GM19468 (cell line): ENCODE measurements around the gene CD7.

Source experiments
- ATAC-seq: cut with Tn5 transposase; IDR thresholded peaks from one replicate; pipeline ENCODE4 v1.9.1; 2021; ENCODE audit warnings: mild to moderate bottlenecking, moderate library complexity, moderate number of reproducible peaks; ENCODE audit not compliant: unreplicated experiment; ENCODE audit errors: extremely low read depth

Gene CD7

GRCh38 chr17:82316651-82317393 is 586 bp downstream of the CD7 start:
- ATAC-seq: no peak

GRCh38 chr17:82315703-82316358 is 1.6 kb downstream of the CD7 start:
- no peak for ATAC-seq

GRCh38 chr17:82314727-82315605 is 2.4 kb downstream of the CD7 start:
- ATAC-seq: no peak

- ATAC-seq: no peak
Measured at GRCh38 chr17:82314012-82314726, 3.2 kb downstream of the CD7 start.

- ATAC-seq: no peak
Measured at GRCh38 chr17:82313195-82314011, 4.0 kb downstream of the CD7 start.

- no peak for ATAC-seq
Measured at GRCh38 chr17:82311971-82312370, 5.4 kb downstream of the CD7 start.

- no peak for ATAC-seq
Measured at GRCh38 chr17:82310877-82311276, 6.5 kb downstream of the CD7 start.

- ATAC-seq: no peak
Measured at GRCh38 chr17:82309656-82310570, 7.5 kb downstream of the CD7 start.

GRCh38 chr17:82305727-82306300 is 11.6 kb downstream of the CD7 start:
- no peak for ATAC-seq

- ATAC-seq: no peak
Measured at GRCh38 chr17:82304826-82305726, 12.3 kb downstream of the CD7 start.

GRCh38 chr17:82303944-82304808 is 13.2 kb downstream of the CD7 start:
- ATAC-seq: no peak

GRCh38 chr17:82302991-82303943 is 14.1 kb downstream of the CD7 start:
- ATAC-seq: no peak

GRCh38 chr17:82302568-82302963 is 14.8 kb downstream of the CD7 start:
- no peak for ATAC-seq

- ATAC-seq: no peak
Measured at GRCh38 chr17:82301916-82302567, 15.4 kb downstream of the CD7 start.
